ENCODE data around the gene CAMSAP1.

GRCh38 chr9:135941288-135941995 lies 34.1 kb upstream of the CAMSAP1 start:
- TF ChIP-seq CTCF (IDR thresholded peaks at IDR 0.05) (no peak), POLR2A (IDR thresholded peaks at IDR 0.05) (no peak)
